ENCODE results near the gene ASXL1. TPM values are rescaled to one million over a fixed set of nuclear protein-coding genes. Genes with fewer than 3 reads are reported as not detected.

The ASXL1 gene
- total RNA-seq, 2 donors from 2014 or later = 38.8 to 40.4 TPM

DNA sequence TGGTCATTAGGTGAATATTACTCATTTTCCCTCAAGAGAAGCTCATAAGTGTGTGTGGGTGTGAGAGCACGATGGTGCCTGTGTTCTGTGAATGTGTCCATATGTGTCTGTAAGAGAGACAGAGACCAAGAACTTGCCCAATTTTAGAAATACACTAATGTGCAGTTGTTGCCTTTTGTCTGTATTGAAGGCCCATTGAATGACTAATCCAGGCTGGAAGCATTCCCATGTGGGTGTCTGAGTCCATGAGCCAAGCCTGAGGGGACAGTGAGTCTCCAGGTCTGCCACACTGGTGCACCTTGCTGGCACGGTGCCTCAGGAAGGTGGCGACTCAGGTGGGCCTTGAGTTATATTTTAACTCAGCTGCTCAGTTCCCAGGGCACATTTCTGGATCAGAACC, 25.5 kb upstream of the ASXL1 start:
- H3K27ac ChIP-seq = no peak overlapping the region
- no peaks in the 10 kb centered on the region for H3K36me3 ChIP-seq
- no peaks in the 10 kb centered on the region for H3K9me3 ChIP-seq
- H3K4me3 ChIP-seq = no peak overlapping the region
- TF ChIP-seq, protein P1, sequence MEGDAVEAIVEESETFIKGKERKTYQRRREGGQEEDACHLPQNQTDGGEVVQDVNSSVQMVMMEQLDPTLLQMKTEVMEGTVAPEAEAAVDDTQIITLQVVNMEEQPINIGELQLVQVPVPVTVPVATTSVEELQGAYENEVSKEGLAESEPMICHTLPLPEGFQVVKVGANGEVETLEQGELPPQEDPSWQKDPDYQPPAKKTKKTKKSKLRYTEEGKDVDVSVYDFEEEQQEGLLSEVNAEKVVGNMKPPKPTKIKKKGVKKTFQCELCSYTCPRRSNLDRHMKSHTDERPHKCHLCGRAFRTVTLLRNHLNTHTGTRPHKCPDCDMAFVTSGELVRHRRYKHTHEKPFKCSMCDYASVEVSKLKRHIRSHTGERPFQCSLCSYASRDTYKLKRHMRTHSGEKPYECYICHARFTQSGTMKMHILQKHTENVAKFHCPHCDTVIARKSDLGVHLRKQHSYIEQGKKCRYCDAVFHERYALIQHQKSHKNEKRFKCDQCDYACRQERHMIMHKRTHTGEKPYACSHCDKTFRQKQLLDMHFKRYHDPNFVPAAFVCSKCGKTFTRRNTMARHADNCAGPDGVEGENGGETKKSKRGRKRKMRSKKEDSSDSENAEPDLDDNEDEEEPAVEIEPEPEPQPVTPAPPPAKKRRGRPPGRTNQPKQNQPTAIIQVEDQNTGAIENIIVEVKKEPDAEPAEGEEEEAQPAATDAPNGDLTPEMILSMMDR (IDR thresholded peaks at IDR 0.05) = no peak
- intact Hi-C loops (cut with DNase I) = no loop called here
- H3K27me3 ChIP-seq = no peaks in the 10 kb centered on the region
- no peak for DNase-seq
- H3K4me1 ChIP-seq = no peaks in the 10 kb centered on the region
- H3K9ac ChIP-seq (ENCODE audit: low read depth in 2 of 2, low read length in 2 of 2) = no peak overlapping the region

DNA sequence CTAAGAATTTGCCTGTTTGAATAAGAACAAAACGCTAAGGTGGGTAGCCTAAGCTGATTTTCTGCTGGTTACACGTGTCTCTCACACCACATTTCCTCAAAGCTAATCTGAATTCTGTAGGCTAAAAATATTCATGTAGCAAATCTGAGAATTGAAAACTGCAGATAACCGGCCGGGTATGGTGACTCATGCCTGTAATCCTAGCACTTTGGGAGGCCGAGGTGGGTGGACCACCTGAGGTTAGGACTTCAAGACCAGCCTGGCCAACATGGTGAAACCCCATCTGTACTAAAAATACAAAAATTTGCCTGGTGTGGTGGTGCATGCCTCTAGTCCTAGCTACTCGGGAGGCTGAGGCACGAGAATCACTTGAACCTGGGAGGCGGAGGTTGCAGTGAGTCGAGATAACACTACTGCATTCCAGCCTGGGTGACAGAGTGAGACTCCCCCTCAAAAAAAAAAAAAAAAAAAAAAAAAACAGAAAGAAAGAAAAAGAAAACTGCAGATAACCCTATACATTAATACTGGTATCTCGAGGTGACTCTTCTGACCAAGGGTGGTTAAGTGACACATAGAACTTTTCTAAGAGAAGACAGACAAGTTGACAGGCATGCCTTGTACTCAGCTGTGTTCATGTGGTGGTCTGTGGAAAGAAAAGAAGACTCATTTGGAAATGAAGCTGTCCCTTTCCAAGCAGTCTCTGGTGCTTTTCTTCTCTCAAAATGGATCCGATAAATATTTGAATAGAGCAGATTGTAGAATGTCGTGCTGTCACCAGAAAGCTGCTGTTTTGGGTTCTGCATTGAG, 24.7 kb upstream of the ASXL1 start:
- peak overlapping the region; percentile 39 for H3K27ac ChIP-seq
- no peaks in the 10 kb centered on the region for H3K4me1 ChIP-seq
- no peaks in the 10 kb centered on the region for H3K9me3 ChIP-seq
- no peaks in the 10 kb centered on the region for H3K27me3 ChIP-seq
- no peak overlapping the region for H3K4me3 ChIP-seq
- no peaks in the 10 kb centered on the region for H3K36me3 ChIP-seq
- intact Hi-C loops (cut with DNase I) = no loop called here
- no peak for DNase-seq
- H3K9ac ChIP-seq (ENCODE audit: low read depth in 2 of 2, low read length in 2 of 2) = peak overlapping the region in 1 of 2 donors; percentile 31
- TF ChIP-seq, protein P1 (IDR thresholded peaks at IDR 0.05) = no peak

DNA sequence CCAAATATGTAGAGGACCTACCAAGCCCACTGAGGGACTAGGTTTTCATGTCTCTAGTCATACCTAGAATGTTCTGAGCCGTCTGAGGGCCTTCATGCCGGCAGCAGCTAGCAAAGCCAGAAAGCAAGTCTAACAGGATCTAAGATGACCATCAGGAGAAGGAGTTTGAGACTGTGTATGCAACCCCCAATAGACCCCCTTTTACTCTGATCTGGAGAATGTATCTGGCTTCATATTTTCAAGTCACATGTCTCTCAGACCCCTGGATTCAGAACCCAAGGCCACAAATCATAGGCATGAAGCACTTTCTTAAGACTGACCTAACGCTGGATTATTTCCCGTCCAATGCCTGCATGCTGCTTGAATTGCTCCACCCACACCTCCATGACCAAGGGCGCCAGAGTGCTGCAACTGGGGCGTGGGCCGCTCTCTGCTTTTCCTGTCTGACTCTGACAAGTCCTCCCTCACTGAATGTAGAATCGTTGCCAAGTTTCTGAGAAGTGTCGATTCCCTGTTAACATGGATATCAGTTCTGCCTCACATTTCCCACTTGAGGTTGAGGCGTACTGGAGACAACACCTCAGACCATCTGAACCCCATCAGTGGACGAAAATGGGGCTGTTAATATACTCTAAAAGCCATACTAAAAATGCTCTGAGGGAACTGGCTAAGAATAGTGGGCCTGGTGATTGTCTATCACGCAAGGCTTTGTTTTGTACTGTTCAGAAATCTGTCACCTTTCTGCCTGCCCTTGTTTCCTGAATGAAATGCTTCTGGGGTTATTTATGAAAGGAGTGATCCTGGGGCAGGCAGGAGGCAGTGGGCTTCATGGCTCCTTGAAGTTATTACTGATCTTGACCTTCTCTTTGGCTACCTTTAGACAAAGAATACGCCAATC, 23.9 kb upstream of the ASXL1 start:
- Histone ChIP-seq H3K27ac (peak overlapping the region; percentile 39), H3K36me3 (no peaks in the 10 kb centered on the region), H3K4me1 (no peaks in the 10 kb centered on the region), H3K9ac (ENCODE audit: low read depth in 2 of 2, low read length in 2 of 2) (peak overlapping the region in 1 of 2 donors; percentile 55), H3K4me3 (no peak overlapping the region), H3K9me3 (no peaks in the 10 kb centered on the region), H3K27me3 (no peaks in the 10 kb centered on the region)
- TF ChIP-seq, protein P1 (IDR thresholded peaks at IDR 0.05) = no peak
- intact Hi-C loops (cut with DNase I) = no loop called here
- DNase-seq = peak; percentile 70

DNA sequence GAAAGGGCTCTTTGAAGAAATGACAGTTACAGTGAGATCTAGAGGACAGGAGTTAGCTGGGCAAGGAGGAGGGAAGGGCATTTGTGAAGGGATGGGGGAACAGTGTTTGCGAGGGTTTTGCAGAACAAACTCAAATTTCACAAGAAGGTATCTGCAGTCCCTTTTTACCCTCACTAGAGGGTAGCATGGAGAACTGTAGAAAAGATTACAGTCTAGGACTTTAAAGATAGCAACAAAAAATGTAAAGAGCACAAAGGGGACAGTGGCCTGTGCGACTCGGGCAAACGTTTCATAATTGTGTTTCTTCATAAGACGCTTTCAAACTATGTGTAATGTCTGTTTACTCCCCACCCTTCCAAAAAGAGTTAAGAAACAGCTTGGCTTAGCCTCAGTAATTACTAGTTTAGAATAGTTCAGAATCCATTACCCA, 21.2 kb upstream of the ASXL1 start:
- TF ChIP-seq, protein P1 (IDR thresholded peaks at IDR 0.05) = peak; percentile 38
- Histone ChIP-seq H3K4me1 (no peaks in the 10 kb centered on the region), H3K27me3 (no peaks in the 10 kb centered on the region), H3K4me3 (no peak overlapping the region), H3K9ac (ENCODE audit: low read depth in 2 of 2, low read length in 2 of 2) (no peak overlapping the region), H3K36me3 (no peaks in the 10 kb centered on the region), H3K27ac (no peak overlapping the region), H3K9me3 (no peaks in the 10 kb centered on the region)
- DNase-seq = no peak
- intact Hi-C loops (cut with DNase I) = no loop called here

DNA sequence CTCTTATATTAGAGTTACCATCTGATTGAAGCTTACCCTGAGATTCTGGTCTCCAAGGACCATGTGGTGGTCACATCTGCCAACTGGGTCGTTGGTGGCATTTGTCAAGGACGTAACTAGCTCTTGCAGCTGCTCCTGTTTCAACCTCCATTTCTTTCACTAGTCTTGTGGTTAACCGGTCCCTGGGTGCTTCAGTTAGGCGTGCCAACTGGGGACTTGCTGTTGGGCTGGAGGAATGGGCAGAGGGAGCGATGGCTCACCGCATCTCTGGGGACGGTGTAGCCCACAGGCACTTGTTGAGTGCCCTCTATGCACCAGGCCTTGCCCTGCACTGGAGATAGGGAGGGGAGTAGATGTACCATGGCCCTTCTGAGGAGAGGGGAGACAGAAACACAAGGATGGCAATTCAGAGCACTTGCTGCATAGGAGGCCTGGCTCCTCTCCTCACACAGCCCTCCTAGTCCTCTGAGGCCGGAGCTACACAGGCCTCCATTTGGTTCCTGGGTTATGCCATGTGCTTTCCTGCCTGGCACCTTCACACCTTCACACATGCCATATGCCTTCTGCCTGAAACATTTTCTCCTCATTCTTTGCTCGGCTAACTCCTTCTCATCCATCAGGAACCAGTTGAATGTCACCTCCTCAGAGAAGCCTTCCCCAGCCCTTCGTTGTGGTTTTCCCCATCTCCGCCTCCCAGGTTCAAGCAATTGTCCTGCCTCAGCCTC, 20.0 kb upstream of the ASXL1 start:
- no peak for DNase-seq
- TF ChIP-seq, protein P1 (IDR thresholded peaks at IDR 0.05) = no peak
- Histone ChIP-seq H3K4me3 (no peak overlapping the region), H3K4me1 (no peaks in the 10 kb centered on the region), H3K9me3 (no peaks in the 10 kb centered on the region), H3K9ac (ENCODE audit: low read depth in 2 of 2, low read length in 2 of 2) (no peak overlapping the region), H3K27me3 (no peaks in the 10 kb centered on the region), H3K36me3 (no peaks in the 10 kb centered on the region), H3K27ac (no peak overlapping the region)
- intact Hi-C loops (cut with DNase I) = no loop called here

Data from colonic mucosa (tissue), 4 donors.